B cell (primary cell): ENCODE data around the gene SLC25A51. TPM values are rescaled to one million over a fixed set of nuclear protein-coding genes. Genes with fewer than 3 reads are reported as not detected.

Experiments
- ATAC-seq: fragments of 200-7000 bp; cut with Tn5 transposase; one replicate; pipeline ENCODE4 v1.10.0; 2021; ENCODE audit warnings: low read depth, mild to moderate bottlenecking, moderate number of reproducible peaks, moderate library complexity
- CTCF ChIA-PET: fragments of 350-600 bp; sonication (Branson Sonifier 250); formaldehyde crosslinking; loops from one replicate; lab custom pipeline; 2021; ENCODE audit warnings: antibody characterized with exemption, inconsistent platforms; lab: Charles Lee
- POLR2A ChIA-PET: fragments of 350-600 bp; sonication (Branson Sonifier 250); formaldehyde crosslinking; loops from one replicate; lab custom pipeline; 2021; ENCODE audit warnings: antibody characterized with exemption; lab: Charles Lee
- DNase-seq: peaks from one replicate; pipeline ENCODE4 v3.0.0; 2013
- H2AFZ ChIP-seq: 2 replicates; pipeline ENCODE4 v1.6.1; 2012; ENCODE audit warnings: mild to moderate bottlenecking, low read depth, low read length; ENCODE audit not compliant: insufficient read depth, poor library complexity, severe bottlenecking
- H3K27ac ChIP-seq, 2 donors: 1 replicate in 1 of 2; 2 replicates in 1 of 2; pipeline ENCODE4 v1.5.1; 2012 to 2013; ENCODE audit warnings: low read length in 2 of 2, mild to moderate bottlenecking in 2 of 2, moderate library complexity in 1 of 2
- H3K27me3 ChIP-seq, 4 experiments: fragments of 200-600 bp in 1 of 4; sonication (generic) in 1 of 4; replicated peaks in 1 of 4; 1 replicate in 2 of 4; 2 replicates in 2 of 4; pipeline versions ENCODE4 v1.6.1 to v1.7.0; 2013 to 2016; ENCODE audit warnings: low read length in 3 of 4, mild to moderate bottlenecking in 2 of 4, mixed read lengths in 1 of 4, moderate library complexity in 1 of 4; ENCODE audit not compliant: insufficient read depth in 4 of 4, control insufficient read depth in 3 of 4; ENCODE audit errors: control extremely low read depth in 1 of 4
- H3K36me3 ChIP-seq, 2 experiments: replicated peaks in 1 of 2; 1 replicate in 1 of 2; 2 replicates in 1 of 2; pipeline versions ENCODE4 v1.6.1 to v1.7.1; 2013; ENCODE audit warnings: low read length in 1 of 2; ENCODE audit not compliant: insufficient read depth in 2 of 2, control insufficient read depth in 1 of 2; ENCODE audit errors: control extremely low read depth in 1 of 2, extremely low read depth in 1 of 2
- H3K4me1 ChIP-seq, 2 donors: fragments of 200-600 bp in 1 of 2; sonication (generic) in 1 of 2; 1 replicate in 1 of 2; 2 replicates in 1 of 2; pipeline versions ENCODE4 v1.5.1 to v1.6.1; 2013 to 2017; ENCODE audit warnings: low read length in 2 of 2; ENCODE audit not compliant: control insufficient read depth in 2 of 2, insufficient read depth in 2 of 2
- H3K4me2 ChIP-seq: replicated peaks from 2 replicates; pipeline ENCODE3; 2012; ENCODE audit warnings: mild to moderate bottlenecking, low read depth, low read length; ENCODE audit not compliant: poor library complexity, severe bottlenecking
- H3K4me3 ChIP-seq, 5 experiments: fragments of 200-600 bp in 1 of 5; sonication (generic) in 1 of 5; 1 replicate in 3 of 5; 2 replicates in 2 of 5; pipeline versions ENCODE4 v1.5.1 to v1.7.0; 2011 to 2016; ENCODE audit warnings: low read length in 4 of 5, mild to moderate bottlenecking in 4 of 5, low read depth in 2 of 5, control low read depth in 1 of 5, moderate library complexity in 1 of 5; ENCODE audit not compliant: insufficient read depth in 1 of 5; ENCODE audit errors: control extremely low read depth in 1 of 5, extremely low read depth in 1 of 5
- H3K79me2 ChIP-seq: fragments of 200-600 bp; sonication (generic); one replicate; pipeline ENCODE4 v1.6.0; 2016; ENCODE audit warnings: low read length; ENCODE audit not compliant: control insufficient read depth, insufficient read depth
- H3K9ac ChIP-seq: fragments of 200-600 bp; sonication (generic); 2 replicates; pipeline ENCODE4 v1.6.1; 2017; ENCODE audit warnings: mild to moderate bottlenecking, low read length, moderate library complexity
- H3K9me3 ChIP-seq, 3 donors: one replicate each; pipeline versions ENCODE4 v1.6.1 to v1.7.1; 2013; ENCODE audit warnings: low read length in 2 of 3; ENCODE audit not compliant: control insufficient read depth in 2 of 3, insufficient read depth in 1 of 3; ENCODE audit errors: control extremely low read depth in 1 of 3
- H4K20me1 ChIP-seq: 2 replicates; pipeline ENCODE4 v1.6.0; 2012; ENCODE audit warnings: mild to moderate bottlenecking, low read length; ENCODE audit not compliant: insufficient read depth, control insufficient read depth, poor library complexity, severe bottlenecking
- H3K27ac Mint-ChIP-seq: one replicate; pipeline ENCODE4 v1.8.0; 2021; ENCODE audit warnings: mixed read lengths
- H3K27me3 Mint-ChIP-seq: one replicate; pipeline ENCODE4 v1.8.0; 2021; ENCODE audit warnings: mixed read lengths
- H3K4me1 Mint-ChIP-seq: one replicate; pipeline ENCODE4 v1.8.0; 2021; ENCODE audit warnings: mixed read lengths
- H3K4me3 Mint-ChIP-seq: one replicate; pipeline ENCODE4 v1.8.0; 2021; ENCODE audit warnings: mixed read lengths
- H3K9me3 Mint-ChIP-seq: one replicate; pipeline ENCODE4 v1.8.0; 2022; ENCODE audit warnings: mixed read lengths; ENCODE audit not compliant: insufficient read depth
- EZH2 ChIP-seq: IDR thresholded peaks from 2 replicates; pipeline ENCODE4 v1.6.1; 2012; ENCODE audit warnings: borderline replicate concordance, low read depth, mild to moderate bottlenecking, moderate library complexity, low read length; ENCODE audit not compliant: insufficient read depth, poor library complexity, severe bottlenecking
- WGBS: methylation state at CpG from one replicate; pipeline ENCODE4 v1.1.5; 2013; ENCODE audit warnings: missing lambda C conversion rate; ENCODE audit not compliant: insufficient coverage; 5-methylcytosine and 5-hydroxymethylcytosine counted together
- intact Hi-C: fragments of 100-400 bp; cut with micrococcal nuclease; formaldehyde crosslinking; loops from one replicate; pipeline ENCODE4 v1.10.0; 2022
- polyA plus RNA-seq: library from polyadenylated mRNA; depleted of rRNA; stranded (reverse); fragments of >200 nt; gene quantifications from 2 replicates; pipeline ENCODE4 v1.2.3, GENCODE V29; 2012
- total RNA-seq, 2 donors: library from RNA; stranded (reverse); fragments of 120-200 nt in 1 of 2; gene quantifications; 1 replicate in 1 of 2; 2 replicates in 1 of 2; pipeline versions ENCODE4 v1.2.3 to v1.2.4, GENCODE V29; 2013 to 2022
- TF ChIP-seq, protein P1 (sequence below): fragments of 200-600 bp; IDR thresholded peaks from one replicate; pipeline ENCODE4 v1.8.0; 2022; ENCODE audit warnings: antibody characterized with exemption, mild to moderate bottlenecking

The SLC25A51 gene
- total and polyA plus RNA-seq, 2 donors (not counting 1 experiment from before 2014, with no cell fraction given) = 12.9 to 27.8 TPM

DNA sequence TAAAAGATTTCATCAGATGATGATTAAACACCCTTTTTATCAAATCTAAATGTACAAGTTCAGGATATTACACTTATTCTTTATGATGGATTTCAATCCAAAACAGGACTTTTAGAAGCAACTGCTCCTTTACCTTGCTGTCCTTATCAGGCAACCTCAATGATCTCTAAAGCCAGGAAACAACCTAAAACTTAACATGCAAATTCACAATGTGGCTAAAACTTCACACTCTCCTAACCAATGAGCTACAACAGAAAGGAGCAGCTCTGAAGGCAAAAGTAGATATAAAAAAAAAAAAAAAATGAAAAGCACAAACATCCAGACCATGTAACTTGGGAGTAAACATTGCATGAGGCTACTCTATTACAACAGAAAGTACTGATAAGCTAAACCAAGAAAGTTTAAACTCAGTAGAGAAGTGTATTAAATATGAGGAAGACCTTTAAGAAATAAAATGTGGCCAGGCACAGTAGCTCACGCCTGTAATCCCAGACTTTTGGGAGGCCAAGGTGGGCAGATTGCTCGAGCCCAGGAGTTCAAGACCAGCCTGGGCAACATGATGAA, 22.9 kb downstream of the SLC25A51 start:
- ChIA-PET POLR2A (no interaction called here), CTCF (interaction anchor here (0.7 kb wide), 1 partner anchor 105 kb away, joined by 5 read pairs; no protein-coding TSS in a partner anchor)
- Histone ChIP-seq H3K27ac (no peak overlapping the region), H3K4me3 (no peak overlapping the region), H3K9ac (no peak overlapping the region), H3K79me2 (no peaks in the 10 kb centered on the region), H3K4me2 (no peak overlapping the region), H3K27me3 (no peaks in the 10 kb centered on the region), H3K36me3 (peaks cover 3 to 9% of the 10 kb centered on the region in 2 experiments), H4K20me1 (peaks cover 11% of the 10 kb centered on the region), H2AFZ (no peak overlapping the region), H3K4me1 (no peaks in the 10 kb centered on the region), H3K9me3 (peaks cover 0 to 7% (median 5%) of the 10 kb centered on the region in 3 donors)
- H3K4me1 Mint-ChIP-seq = no peaks in the 10 kb centered on the region
- TF ChIP-seq, protein P1, sequence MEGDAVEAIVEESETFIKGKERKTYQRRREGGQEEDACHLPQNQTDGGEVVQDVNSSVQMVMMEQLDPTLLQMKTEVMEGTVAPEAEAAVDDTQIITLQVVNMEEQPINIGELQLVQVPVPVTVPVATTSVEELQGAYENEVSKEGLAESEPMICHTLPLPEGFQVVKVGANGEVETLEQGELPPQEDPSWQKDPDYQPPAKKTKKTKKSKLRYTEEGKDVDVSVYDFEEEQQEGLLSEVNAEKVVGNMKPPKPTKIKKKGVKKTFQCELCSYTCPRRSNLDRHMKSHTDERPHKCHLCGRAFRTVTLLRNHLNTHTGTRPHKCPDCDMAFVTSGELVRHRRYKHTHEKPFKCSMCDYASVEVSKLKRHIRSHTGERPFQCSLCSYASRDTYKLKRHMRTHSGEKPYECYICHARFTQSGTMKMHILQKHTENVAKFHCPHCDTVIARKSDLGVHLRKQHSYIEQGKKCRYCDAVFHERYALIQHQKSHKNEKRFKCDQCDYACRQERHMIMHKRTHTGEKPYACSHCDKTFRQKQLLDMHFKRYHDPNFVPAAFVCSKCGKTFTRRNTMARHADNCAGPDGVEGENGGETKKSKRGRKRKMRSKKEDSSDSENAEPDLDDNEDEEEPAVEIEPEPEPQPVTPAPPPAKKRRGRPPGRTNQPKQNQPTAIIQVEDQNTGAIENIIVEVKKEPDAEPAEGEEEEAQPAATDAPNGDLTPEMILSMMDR = no peak
- no peak for TF ChIP-seq EZH2
- intact Hi-C loops = no loop called here
- H3K27me3 Mint-ChIP-seq = no peaks in the 10 kb centered on the region
- no peaks in the 10 kb centered on the region for H3K9me3 Mint-ChIP-seq
- H3K27ac Mint-ChIP-seq = no peak overlapping the region
- H3K4me3 Mint-ChIP-seq = no peak overlapping the region
- 92% methylated on average over 2 of the region's 2 CpGs for WGBS
- DNase-seq (no peak), ATAC-seq (no peak)

DNA sequence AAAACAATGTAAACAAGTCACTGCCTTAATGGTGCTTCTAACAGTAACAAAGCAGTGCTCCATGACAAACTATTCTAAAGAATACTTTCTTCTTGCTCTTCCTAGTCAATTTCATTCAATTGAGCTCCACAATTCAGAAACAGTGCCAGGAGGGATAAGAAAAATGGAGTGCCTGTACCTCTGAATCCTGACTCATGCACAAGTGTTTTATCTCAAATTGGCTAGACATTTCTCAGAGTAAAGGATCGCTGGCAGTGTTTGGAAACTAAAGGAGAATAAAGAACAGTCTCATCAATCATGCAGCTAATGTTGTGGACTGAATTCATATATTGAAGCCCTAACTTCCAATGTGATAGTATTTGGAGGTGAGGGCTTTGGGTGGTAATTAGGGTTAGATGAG, 27.6 kb downstream of the SLC25A51 start:
- Mint-ChIP-seq H3K27me3 (no peaks in the 10 kb centered on the region), H3K4me1 (no peaks in the 10 kb centered on the region), H3K4me3 (no peak overlapping the region), H3K27ac (no peak overlapping the region), H3K9me3 (no peaks in the 10 kb centered on the region)
- peaks cover 2 to 3% of the 10 kb centered on the region in 2 experiments for H3K36me3 ChIP-seq
- CTCF ChIA-PET = no interaction called here
- intact Hi-C loops = no loop called here
- H3K27ac ChIP-seq = no peak overlapping the region
- no peak overlapping the region for H3K4me2 ChIP-seq
- peaks cover 8% of the 10 kb centered on the region for H4K20me1 ChIP-seq
- H3K27me3 ChIP-seq = no peaks in the 10 kb centered on the region
- POLR2A ChIA-PET = no interaction called here
- no peak for ATAC-seq
- no peak for DNase-seq
- no peak overlapping the region for H2AFZ ChIP-seq
- no peaks in the 10 kb centered on the region for H3K79me2 ChIP-seq
- no peak overlapping the region for H3K9ac ChIP-seq
- TF ChIP-seq, protein P1 = no peak
- TF ChIP-seq EZH2 = no peak
- no peaks in the 10 kb centered on the region for H3K4me1 ChIP-seq
- H3K4me3 ChIP-seq = no peak overlapping the region
- peaks cover 0 to 7% (median 5%) of the 10 kb centered on the region in 3 donors for H3K9me3 ChIP-seq
- WGBS = 100% methylated on average over 1 of the region's 1 CpG
